ENCODE data around the gene IFNA21.
A peak's percentile ranks its signal among the peaks of the same experiment; 100 is the strongest.
"Not testable (repeated sequence)": the region's sequence is repeated elsewhere in the genome, so short reads cannot be mapped to it uniquely, and the experiment has no call there.

IFNA21 gene

GRCh38 chr9:21172156-21172555 lies 5.7 kb upstream of the IFNA21 start:
- Histone ChIP-seq H3K9me3 (ENCODE audit: low read length) (no peaks in the 10 kb centered on the region), H2AFZ (ENCODE audit: low read depth, low read length) (no peak overlapping the region), H3K4me3 (ENCODE audit: low read length) (no peak overlapping the region), H3K27me3 (ENCODE audit: insufficient read depth, low read length) (no peaks in the 10 kb centered on the region), H3K4me1 (ENCODE audit: insufficient read depth, low read length) (no peaks in the 10 kb centered on the region), H3K36me3 (ENCODE audit: insufficient read depth, low read length) (no peaks in the 10 kb centered on the region)

- Histone ChIP-seq H3K4me1 (ENCODE audit: insufficient read depth, low read length) (no peaks in the 10 kb centered on the region), H3K9me3 (ENCODE audit: low read length) (no peaks in the 10 kb centered on the region), H3K27me3 (ENCODE audit: insufficient read depth, low read length) (no peaks in the 10 kb centered on the region), H3K36me3 (ENCODE audit: insufficient read depth, low read length) (no peaks in the 10 kb centered on the region), H3K4me3 (ENCODE audit: low read length) (no peak overlapping the region), H2AFZ (ENCODE audit: low read depth, low read length) (no peak overlapping the region)
Measured at GRCh38 chr9:21171351-21171750, 4.9 kb upstream of the IFNA21 start.

DNA sequence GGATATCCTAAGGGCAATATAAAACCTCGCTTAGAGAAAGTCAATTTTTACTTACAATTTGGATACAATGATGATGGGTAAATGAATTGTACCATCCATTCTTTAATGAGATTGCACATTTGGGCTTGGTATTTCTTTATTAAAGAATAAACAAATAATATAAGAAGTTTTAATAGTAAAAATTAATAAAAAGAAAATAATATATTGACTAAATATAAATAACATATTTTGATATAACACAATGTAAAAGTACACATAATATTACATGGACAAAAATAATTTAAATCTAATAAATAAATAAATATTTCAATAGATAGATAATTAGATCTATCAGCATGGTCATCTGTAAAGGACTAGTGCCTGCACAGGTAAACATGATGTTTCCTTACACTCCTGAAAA lies 944 bp downstream of the IFNA21 start:
- H3K27me3 ChIP-seq (ENCODE audit: insufficient read depth, low read length): no peaks in the 10 kb centered on the region
- no peak overlapping the region for H3K4me3 ChIP-seq (ENCODE audit: low read length)
- no peaks in the 10 kb centered on the region for H3K36me3 ChIP-seq (ENCODE audit: insufficient read depth, low read length)
- H3K9me3 ChIP-seq (ENCODE audit: low read length): no peaks in the 10 kb centered on the region
- no peaks in the 10 kb centered on the region for H3K4me1 ChIP-seq (ENCODE audit: insufficient read depth, low read length)
- no peak overlapping the region for H2AFZ ChIP-seq (ENCODE audit: low read depth, low read length)

DNA sequence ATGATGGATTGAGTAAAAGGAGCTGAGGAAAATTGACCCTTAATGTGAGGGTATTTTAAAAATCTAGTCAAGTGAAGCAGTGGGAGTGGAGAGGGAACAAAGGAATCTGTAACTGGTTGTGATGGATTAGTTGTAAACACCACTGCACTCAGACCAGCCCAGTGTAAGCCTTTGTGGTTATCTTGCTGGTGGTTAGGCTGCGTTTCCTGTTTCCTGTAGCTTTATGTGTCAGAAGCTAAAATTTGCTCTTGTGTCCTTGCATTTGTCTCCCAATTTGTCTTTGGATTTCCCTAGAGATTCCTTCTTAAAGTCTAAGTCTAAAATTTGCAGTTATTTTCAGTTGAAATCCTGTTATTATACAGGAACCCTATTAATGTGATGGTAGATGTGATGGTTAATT lies 6.3 kb downstream of the IFNA21 start:
- Histone ChIP-seq H3K4me3 (ENCODE audit: low read length) (no peak overlapping the region), H3K9me3 (ENCODE audit: low read length) (no peaks in the 10 kb centered on the region), H3K36me3 (ENCODE audit: insufficient read depth, low read length) (no peaks in the 10 kb centered on the region), H2AFZ (ENCODE audit: low read depth, low read length) (no peak overlapping the region), H3K4me1 (ENCODE audit: insufficient read depth, low read length) (no peaks in the 10 kb centered on the region), H3K27me3 (ENCODE audit: insufficient read depth, low read length) (no peaks in the 10 kb centered on the region)

DNA sequence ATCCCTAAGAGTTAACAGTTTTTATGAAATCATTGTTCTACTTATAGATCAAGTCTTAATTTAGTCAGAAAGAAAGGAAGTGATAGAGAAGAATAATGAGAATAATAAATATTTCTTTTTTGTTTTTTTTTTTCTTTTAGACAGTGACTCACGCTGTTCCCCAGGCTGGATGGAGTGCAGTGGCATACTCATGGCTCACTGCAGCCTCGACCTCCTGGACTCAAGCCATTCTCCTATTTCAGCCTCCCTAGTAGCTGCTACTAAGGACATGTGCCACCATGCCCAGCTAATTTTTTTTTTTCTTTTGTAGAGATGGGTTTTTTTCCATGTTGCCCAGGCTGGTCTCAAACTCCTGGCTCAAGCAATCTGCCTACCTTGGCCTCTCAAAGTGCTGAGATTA lies 11.0 kb downstream of the IFNA21 start:
- Histone ChIP-seq H2AFZ (ENCODE audit: low read depth, low read length) (no peak overlapping the region), H3K27me3 (ENCODE audit: insufficient read depth, low read length) (peaks cover 2% of the 10 kb centered on the region), H3K36me3 (ENCODE audit: insufficient read depth, low read length) (no peaks in the 10 kb centered on the region), H3K9me3 (ENCODE audit: low read length) (no peaks in the 10 kb centered on the region), H3K4me3 (ENCODE audit: low read length) (no peak overlapping the region), H3K4me1 (ENCODE audit: insufficient read depth, low read length) (peaks cover 7% of the 10 kb centered on the region)

GRCh38 chr9:21154018-21154608 lies 12.3 kb downstream of the IFNA21 start:
- Histone ChIP-seq H3K4me1 (ENCODE audit: insufficient read depth, low read length) (peaks cover 7% of the 10 kb centered on the region), H2AFZ (ENCODE audit: low read depth, low read length) (peak overlapping the region; percentile 55), H3K9me3 (ENCODE audit: low read length) (no peaks in the 10 kb centered on the region), H3K36me3 (ENCODE audit: insufficient read depth, low read length) (no peaks in the 10 kb centered on the region), H3K27me3 (ENCODE audit: insufficient read depth, low read length) (peaks cover 2% of the 10 kb centered on the region), H3K4me3 (ENCODE audit: low read length) (peak overlapping the region; percentile 16)

DNA sequence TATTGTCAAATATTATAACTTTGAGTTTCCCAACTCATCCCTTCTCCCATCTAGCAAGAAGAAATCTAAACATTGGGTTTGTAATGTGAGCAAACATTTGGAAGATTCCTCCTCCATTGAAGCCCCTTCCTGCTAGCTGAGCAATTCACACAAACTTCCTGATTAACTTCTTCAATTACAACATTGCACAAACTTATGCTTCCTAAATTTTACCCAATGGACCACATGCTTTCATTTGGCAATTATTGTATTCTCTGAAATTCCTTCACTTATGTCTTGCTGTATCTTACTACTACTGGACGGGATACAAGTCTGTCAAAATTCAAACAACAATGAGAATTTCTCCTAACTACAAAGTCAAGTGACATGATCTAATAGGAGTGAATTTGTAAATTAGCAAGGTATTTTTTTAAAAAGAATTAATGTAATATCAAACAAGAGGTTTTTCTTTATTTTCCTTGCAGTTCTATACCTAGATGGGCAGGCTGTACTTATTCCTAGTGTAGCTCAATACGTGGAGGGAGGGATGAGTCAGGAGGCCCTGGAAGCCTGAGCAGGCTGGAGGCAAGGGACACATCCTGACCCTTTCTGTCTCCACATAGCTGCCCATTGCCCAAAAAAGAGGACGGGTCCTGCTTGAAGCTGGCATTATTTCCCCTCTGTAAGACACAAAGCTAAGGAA lies 13.0 kb downstream of the IFNA21 start:
- Histone ChIP-seq H3K27me3 (ENCODE audit: insufficient read depth, low read length) (peaks cover 2% of the 10 kb centered on the region), H3K4me1 (ENCODE audit: insufficient read depth, low read length) (peaks cover 7% of the 10 kb centered on the region), H3K4me3 (ENCODE audit: low read length) (peak overlapping the region; percentile 16), H3K36me3 (ENCODE audit: insufficient read depth, low read length) (no peaks in the 10 kb centered on the region), H2AFZ (ENCODE audit: low read depth, low read length) (peak overlapping the region; percentile 55), H3K9me3 (ENCODE audit: low read length) (no peaks in the 10 kb centered on the region)

GRCh38 chr9:21144603-21145002 lies 21.9 kb downstream of the IFNA21 start:
- H3K36me3 ChIP-seq (ENCODE audit: insufficient read depth, low read length): no peaks in the 10 kb centered on the region
- no peaks in the 10 kb centered on the region for H3K9me3 ChIP-seq (ENCODE audit: low read length)
- H3K4me1 ChIP-seq (ENCODE audit: insufficient read depth, low read length): no peaks in the 10 kb centered on the region
- no peak overlapping the region for H3K4me3 ChIP-seq (ENCODE audit: low read length)
- no peaks in the 10 kb centered on the region for H3K27me3 ChIP-seq (ENCODE audit: insufficient read depth, low read length)
- no peak overlapping the region for H2AFZ ChIP-seq (ENCODE audit: low read depth, low read length)

GRCh38 chr9:21141427-21141882 lies 25.0 kb downstream of the IFNA21 start, which contains the start of gene IFNW1:
IFNW1 (minus strand) TSS chr9:21141832; CDS start chr9:21141570, 262 bp downstream.
- no peaks in the 10 kb centered on the region for H3K27me3 ChIP-seq (ENCODE audit: insufficient read depth, low read length)
- H3K36me3 ChIP-seq (ENCODE audit: insufficient read depth, low read length): no peaks in the 10 kb centered on the region
- H3K4me1 ChIP-seq (ENCODE audit: insufficient read depth, low read length): no peaks in the 10 kb centered on the region
- no peak within 1 kb of the TSS for H2AFZ ChIP-seq (ENCODE audit: low read depth, low read length)
- H3K9me3 ChIP-seq (ENCODE audit: low read length): no peaks in the 10 kb centered on the region
- H3K4me3 ChIP-seq (ENCODE audit: low read length): no peak within 1 kb of the TSS

DNA sequence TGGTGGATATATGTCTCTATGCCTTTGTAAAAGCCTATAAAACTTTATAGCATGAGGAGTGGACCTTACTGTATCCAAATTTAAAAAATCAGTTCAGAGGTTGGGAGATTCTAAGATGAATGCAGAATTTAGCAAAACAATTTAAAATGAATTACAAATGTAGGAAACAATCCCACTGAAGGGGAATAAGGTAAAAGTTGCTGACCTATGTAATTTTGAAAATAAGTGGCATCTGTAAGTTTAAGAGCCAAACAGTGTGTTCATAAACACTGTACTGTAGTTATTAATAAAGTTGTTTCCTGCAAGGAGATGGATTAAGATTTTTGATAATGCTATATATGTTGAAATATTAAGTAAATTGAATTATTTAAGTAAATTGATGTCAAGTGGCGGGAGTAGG lies 29.4 kb downstream of the IFNA21 start:
- Histone ChIP-seq H3K27me3 (ENCODE audit: insufficient read depth, low read length) (no peaks in the 10 kb centered on the region), H3K36me3 (ENCODE audit: insufficient read depth, low read length) (no peaks in the 10 kb centered on the region), H2AFZ (ENCODE audit: low read depth, low read length) (no peak overlapping the region), H3K9me3 (ENCODE audit: low read length) (no peaks in the 10 kb centered on the region), H3K4me3 (ENCODE audit: low read length) (no peak overlapping the region), H3K4me1 (ENCODE audit: insufficient read depth, low read length) (no peaks in the 10 kb centered on the region)

DNA sequence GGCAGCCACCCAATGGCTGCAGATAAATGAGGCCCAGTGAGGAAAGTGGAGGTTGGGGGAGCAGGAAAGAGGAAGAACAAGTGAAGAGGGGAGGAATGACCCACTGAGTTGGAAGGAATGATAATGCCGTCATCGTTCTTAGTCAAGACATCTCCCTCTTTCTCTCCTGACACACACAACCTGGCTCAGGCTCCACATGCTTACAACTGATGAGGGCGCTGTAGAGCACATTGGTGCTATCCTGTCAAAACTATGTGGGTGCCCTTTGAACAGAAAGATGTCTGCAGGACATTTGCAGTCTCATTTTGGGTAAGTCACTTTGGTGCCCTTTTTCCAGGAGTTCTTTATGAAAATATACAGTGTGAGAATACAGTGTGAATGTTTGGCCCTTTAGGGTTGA lies 30.7 kb downstream of the IFNA21 start:
- Histone ChIP-seq H3K4me1 (ENCODE audit: insufficient read depth, low read length) (no peaks in the 10 kb centered on the region), H3K9me3 (ENCODE audit: low read length) (no peaks in the 10 kb centered on the region), H3K36me3 (ENCODE audit: insufficient read depth, low read length) (no peaks in the 10 kb centered on the region), H2AFZ (ENCODE audit: low read depth, low read length) (no peak overlapping the region), H3K27me3 (ENCODE audit: insufficient read depth, low read length) (no peaks in the 10 kb centered on the region), H3K4me3 (ENCODE audit: low read length) (no peak overlapping the region)

DNA sequence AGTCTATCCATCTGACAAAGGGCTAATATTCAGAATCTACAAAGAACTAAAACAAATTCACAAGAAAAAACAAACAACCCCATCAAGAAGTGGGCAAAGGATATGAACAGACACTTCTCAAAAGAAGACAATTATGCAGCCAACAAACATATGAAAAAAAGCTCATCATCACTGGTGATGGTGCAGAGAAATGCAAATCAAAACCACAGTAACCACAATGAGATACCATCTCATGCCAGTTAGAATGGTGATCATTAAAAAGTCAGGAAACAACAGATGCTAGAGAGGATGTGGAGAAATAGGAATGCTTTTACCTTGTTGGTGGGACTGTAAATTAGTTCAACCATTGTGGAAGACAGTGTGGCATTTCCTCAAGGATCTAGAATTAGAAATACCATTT lies 38.3 kb downstream of the IFNA21 start:
- H3K9me3 ChIP-seq (ENCODE audit: low read length); H2AFZ ChIP-seq (ENCODE audit: low read depth, low read length); H3K27me3 ChIP-seq (ENCODE audit: insufficient read depth, low read length); H3K36me3 ChIP-seq (ENCODE audit: insufficient read depth, low read length); H3K4me3 ChIP-seq (ENCODE audit: low read length); H3K4me1 ChIP-seq (ENCODE audit: insufficient read depth, low read length): not testable (repeated sequence)

GRCh38 chr9:21121595-21122251 lies 44.7 kb downstream of the IFNA21 start:
- H3K4me1 ChIP-seq (ENCODE audit: insufficient read depth, low read length): peaks cover 2% of the 10 kb centered on the region
- H3K36me3 ChIP-seq (ENCODE audit: insufficient read depth, low read length): no peaks in the 10 kb centered on the region
- no peaks in the 10 kb centered on the region for H3K27me3 ChIP-seq (ENCODE audit: insufficient read depth, low read length)

More at GRCh38 chr9:21121595-21122251, 44.7 kb downstream of the IFNA21 start:
- H3K9me3 ChIP-seq (ENCODE audit: low read length): no peaks in the 10 kb centered on the region
- no peak overlapping the region for H2AFZ ChIP-seq (ENCODE audit: low read depth, low read length)
- no peak overlapping the region for H3K4me3 ChIP-seq (ENCODE audit: low read length)
